LNCAP (cell line): ENCODE results near the gene SORCS2.

Source experiments
- TF ChIP-seq, protein P1 (sequence below): fragments of 450-650 bp; IDR thresholded peaks from 2 replicates; pipeline ENCODE4 v1.5.1; 2017; ENCODE audit warnings: mild to moderate bottlenecking

The SORCS2 gene

DNA sequence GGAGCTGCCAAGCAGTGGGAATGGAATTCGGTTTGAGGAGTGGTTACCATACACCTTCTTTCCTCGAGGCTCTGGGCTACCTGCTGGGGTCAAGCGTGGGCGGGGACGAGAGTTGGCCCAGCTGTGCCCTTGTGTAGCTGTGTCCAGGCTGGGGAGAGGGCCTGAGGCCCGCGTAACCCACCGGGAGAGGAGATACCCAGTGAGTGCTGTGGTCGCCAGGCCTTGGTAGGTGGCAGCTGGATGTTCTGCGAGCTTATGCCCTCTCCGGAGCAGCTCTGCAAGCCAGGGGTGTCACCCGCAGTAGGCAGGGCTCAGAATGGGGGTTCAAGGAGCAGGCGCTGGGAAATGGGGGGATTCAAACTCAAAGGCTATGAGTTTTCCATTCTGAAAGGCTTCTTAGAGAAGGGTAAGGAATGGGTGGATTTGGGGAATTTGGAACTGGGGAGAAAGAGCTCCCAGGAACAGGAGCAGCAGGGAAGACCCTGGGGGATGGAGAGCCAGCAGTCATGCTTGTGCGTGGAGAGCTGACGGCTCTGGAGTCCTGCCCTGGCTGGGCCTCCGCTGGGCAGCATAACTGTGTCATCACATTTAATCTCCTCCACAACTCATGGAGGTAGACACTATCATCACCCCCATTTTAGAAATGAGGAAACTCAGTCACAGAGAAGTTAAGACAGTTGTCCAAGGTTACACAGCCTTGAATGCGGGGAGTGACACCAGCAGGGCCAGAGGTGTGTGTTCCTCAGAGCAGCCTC lies 117.5 kb downstream of the SORCS2 start:
- TF ChIP-seq, protein P1, sequence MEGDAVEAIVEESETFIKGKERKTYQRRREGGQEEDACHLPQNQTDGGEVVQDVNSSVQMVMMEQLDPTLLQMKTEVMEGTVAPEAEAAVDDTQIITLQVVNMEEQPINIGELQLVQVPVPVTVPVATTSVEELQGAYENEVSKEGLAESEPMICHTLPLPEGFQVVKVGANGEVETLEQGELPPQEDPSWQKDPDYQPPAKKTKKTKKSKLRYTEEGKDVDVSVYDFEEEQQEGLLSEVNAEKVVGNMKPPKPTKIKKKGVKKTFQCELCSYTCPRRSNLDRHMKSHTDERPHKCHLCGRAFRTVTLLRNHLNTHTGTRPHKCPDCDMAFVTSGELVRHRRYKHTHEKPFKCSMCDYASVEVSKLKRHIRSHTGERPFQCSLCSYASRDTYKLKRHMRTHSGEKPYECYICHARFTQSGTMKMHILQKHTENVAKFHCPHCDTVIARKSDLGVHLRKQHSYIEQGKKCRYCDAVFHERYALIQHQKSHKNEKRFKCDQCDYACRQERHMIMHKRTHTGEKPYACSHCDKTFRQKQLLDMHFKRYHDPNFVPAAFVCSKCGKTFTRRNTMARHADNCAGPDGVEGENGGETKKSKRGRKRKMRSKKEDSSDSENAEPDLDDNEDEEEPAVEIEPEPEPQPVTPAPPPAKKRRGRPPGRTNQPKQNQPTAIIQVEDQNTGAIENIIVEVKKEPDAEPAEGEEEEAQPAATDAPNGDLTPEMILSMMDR, result no peak

DNA sequence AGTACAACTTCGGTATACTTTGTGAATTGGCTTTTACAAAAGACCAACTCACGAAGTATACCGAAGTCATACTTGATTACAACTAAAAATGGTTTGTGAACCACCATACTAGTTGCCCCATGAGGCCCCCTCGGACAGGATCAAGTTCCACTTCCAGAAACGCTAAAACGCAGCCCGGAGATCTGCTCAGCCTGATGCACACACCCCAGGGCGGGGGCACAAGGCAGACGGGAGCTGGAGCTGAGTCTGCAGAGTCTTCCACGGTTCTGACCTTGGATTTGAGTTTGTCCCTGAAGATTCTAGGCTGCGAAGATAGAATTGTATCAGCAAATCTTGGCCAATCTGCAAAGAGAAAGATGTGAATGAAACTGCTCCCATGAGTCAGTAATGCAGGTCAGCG lies 118.1 kb downstream of the SORCS2 start:
- TF ChIP-seq, protein P1, result no peak

DNA sequence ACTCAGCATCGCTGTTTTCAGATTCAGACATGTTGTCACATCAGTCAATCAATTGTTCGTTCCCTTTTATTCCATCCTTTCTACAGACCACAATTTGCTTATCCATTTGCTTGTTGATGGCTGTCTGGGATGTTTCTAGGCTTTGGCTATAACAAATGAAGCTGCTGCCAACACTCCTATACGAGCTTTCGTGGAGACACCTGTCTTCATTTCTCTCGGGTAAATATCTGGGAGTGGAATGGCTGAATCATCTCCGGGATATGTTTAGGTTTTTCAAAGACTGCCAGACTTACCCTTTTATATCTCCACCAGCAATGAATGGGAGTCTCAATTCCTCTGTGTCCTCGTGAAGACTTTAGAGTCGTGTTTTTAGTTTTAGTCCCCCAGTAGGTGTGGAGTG lies 118.9 kb downstream of the SORCS2 start:
- TF ChIP-seq, protein P1, result no peak

DNA sequence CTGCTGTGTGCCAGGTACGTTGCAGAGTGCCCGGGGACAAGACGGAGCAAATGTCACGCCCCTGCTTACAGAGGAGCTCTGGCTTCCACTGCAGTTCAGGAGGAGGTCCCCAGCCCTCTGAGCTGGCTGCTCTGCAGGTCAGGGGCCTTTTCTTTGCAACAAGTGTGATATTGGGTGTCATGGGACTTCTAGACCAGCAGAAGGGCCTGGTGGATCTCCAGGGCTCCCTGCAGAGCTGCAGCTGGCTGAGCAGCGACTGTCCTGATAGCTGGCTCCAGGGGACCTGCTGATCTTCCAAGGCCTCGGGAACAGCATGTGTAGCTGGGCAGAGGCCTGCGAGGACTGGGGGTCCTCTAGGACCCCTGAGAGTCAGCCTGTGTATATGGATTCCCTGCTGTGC lies 120.4 kb downstream of the SORCS2 start:
- TF ChIP-seq, protein P1, result no peak

DNA sequence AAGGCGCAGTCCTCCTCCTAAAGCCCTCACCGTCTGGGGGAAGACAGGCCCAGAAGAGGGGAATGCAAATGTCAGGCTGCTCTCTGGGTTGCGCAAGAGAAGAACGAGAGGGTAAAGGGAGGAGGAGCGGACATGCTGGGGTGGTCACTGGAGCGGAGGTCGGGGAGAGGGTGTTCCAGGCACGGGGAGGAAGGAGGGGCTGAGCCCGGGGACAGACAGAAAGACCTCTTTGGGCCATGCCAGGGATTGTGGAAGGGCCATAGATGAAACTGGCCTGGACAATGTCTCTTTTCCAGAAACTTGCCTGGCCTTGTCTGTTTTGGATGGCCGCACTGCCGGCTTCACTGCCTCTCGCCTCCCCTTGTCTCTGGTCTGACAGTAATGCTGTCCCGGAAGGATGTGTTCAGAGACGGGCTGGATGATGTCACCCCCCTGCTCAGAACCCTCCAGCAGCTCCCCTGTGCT lies 121.0 kb downstream of the SORCS2 start:
- TF ChIP-seq, protein P1, result no peak

DNA sequence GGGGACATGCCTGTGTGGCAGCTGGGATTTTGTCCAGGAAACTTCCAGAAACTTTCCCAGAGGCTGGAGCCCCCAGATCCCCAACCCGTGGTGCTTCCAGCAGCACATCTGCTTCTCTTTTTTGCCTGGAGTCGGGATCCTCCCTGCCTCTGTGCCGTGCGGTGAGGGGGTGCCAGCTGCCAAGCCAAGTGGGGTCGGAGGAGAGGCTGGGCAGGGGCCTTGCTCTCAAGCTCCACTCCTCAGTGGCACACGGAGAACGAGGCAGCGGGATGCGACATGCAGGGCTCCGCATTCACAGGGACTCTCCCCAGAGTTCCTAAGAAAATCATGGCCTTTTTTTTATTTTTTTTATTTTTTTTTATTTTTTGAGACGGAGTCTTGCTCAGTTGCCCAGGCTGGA lies 121.7 kb downstream of the SORCS2 start:
- TF ChIP-seq, protein P1, result no peak

DNA sequence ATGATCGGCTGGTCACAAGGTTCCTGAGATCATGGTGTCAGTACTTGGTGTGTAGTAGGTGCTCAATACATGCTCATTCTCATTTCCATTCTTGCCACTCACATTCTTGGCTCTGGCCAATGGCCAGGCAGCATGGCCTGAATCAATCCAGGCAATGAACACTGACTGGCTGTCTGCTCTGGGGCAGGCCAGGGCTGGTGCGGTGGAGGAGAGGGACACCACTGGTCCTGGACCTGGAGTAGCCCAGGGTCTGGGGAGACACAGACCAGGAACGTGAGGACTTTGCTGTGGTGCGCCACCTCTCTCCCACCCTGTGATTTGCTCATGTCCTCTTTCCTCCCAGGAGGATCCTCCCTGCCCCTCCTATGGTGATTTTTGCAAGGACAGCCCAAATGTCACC lies 122.9 kb downstream of the SORCS2 start:
- TF ChIP-seq, protein P1, result no peak

DNA sequence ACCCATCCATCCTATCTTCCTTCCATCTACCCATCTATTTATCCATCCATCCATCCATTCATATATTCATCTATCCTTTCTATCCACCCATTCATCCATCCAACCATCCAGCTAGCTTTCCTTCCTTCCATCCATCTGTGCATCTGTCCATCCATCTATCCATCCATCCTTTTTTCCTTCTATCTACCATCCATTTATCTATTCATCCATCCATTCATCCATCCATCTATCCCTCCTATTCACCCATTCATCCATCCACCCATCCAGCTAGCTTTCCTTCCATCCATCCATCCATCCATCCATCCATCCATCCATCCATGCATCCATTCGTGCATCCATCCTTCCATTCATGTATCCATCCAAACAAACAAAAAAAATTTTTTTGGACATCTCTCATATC lies 123.6 kb downstream of the SORCS2 start:
- TF ChIP-seq, protein P1, result no peak
